Testis (tissue), 2 donors: ENCODE results near the gene NCBP2.

Source experiments
- CTCF ChIP-seq, 3 experiments: fragments of 450-650 bp in 2 of 3; fragments of 200-600 bp in 1 of 3; sonication (generic) in 1 of 3; IDR thresholded peaks; one replicate each; pipeline ENCODE4 v1.5.1; 2016 to 2019; ENCODE audit warnings: antibody characterized with exemption in 3 of 3, mild to moderate bottlenecking in 2 of 3, moderate library complexity in 1 of 3
- POLR2A ChIP-seq: fragments of 450-650 bp; IDR thresholded peaks from one replicate; pipeline ENCODE4 v1.6.1; 2017; ENCODE audit warnings: antibody characterized with exemption, mild to moderate bottlenecking, moderate library complexity

GRCh38 chr3:196962930-196963630 lies 20.8 kb upstream of the NCBP2 start:
- no peak for TF ChIP-seq POLR2A
- no peak for TF ChIP-seq CTCF (IDR thresholded peaks at IDR 0.05)
